GM15510 (cell line): ENCODE data around the gene PI4K2B.

Experiments used
- POLR2A ChIP-seq: IDR thresholded peaks from 3 replicates; pipeline ENCODE4 v1.6.1; 2011; ENCODE audit warnings: borderline replicate concordance; ENCODE audit not compliant: insufficient read length; ENCODE audit errors: extremely low read depth

Gene PI4K2B

GRCh38 chr4:25233737-25234389 lies at the start of gene PI4K2B:
Gene PI4K2B (plus strand): TSS chr4:25234033. CDS start chr4:25234164, 131 bp downstream.
- peak; percentile 95 for TF ChIP-seq POLR2A

GRCh38 chr4:25184056-25184455 lies 49.8 kb upstream of the PI4K2B start:
- TF ChIP-seq POLR2A, result no peak

GRCh38 chr4:25190407-25190806 lies 43.4 kb upstream of the PI4K2B start:
- no peak for TF ChIP-seq POLR2A

GRCh38 chr4:25198713-25199112 lies 35.1 kb upstream of the PI4K2B start:
- TF ChIP-seq POLR2A, result no peak

GRCh38 chr4:25207997-25208396 lies 25.8 kb upstream of the PI4K2B start:
- TF ChIP-seq POLR2A, result no peak

- TF ChIP-seq POLR2A, result no peak
These were observed 24.1 kb upstream of the PI4K2B start for GRCh38 chr4:25209702-25210101.

- TF ChIP-seq POLR2A, result no peak
These were observed 22.1 kb upstream of the PI4K2B start for GRCh38 chr4:25211721-25212120.

GRCh38 chr4:25212822-25213221 lies 21.0 kb upstream of the PI4K2B start:
- TF ChIP-seq POLR2A, result no peak

- TF ChIP-seq POLR2A, result no peak
These were observed 20.4 kb upstream of the PI4K2B start for GRCh38 chr4:25213347-25213979.

GRCh38 chr4:25215511-25215910 lies 18.3 kb upstream of the PI4K2B start:
- TF ChIP-seq POLR2A, result no peak

GRCh38 chr4:25221377-25221776 lies 12.5 kb upstream of the PI4K2B start:
- TF ChIP-seq POLR2A, result no peak

GRCh38 chr4:25223802-25224375 lies 9.9 kb upstream of the PI4K2B start:
- no peak for TF ChIP-seq POLR2A

- TF ChIP-seq POLR2A, result no peak
These were observed 4.0 kb upstream of the PI4K2B start for GRCh38 chr4:25229804-25230203.

GRCh38 chr4:25233194-25233593 lies 639 bp upstream of the PI4K2B start:
- TF ChIP-seq POLR2A, result no peak

GRCh38 chr4:25234390-25235370 lies 847 bp downstream of the PI4K2B start:
- no peak for TF ChIP-seq POLR2A
